Measurements from ENCODE around the gene KIR2DL3. TPM values are rescaled to one million over a fixed set of nuclear protein-coding genes. Genes with fewer than 3 reads are reported as not detected.
"Not testable (repeated sequence)": the region's sequence is repeated elsewhere in the genome, so short reads cannot be mapped to it uniquely, and the experiment has no call there.

The KIR2DL3 gene
- total RNA-seq, 1 donor from 2014 or later: not detected

DNA sequence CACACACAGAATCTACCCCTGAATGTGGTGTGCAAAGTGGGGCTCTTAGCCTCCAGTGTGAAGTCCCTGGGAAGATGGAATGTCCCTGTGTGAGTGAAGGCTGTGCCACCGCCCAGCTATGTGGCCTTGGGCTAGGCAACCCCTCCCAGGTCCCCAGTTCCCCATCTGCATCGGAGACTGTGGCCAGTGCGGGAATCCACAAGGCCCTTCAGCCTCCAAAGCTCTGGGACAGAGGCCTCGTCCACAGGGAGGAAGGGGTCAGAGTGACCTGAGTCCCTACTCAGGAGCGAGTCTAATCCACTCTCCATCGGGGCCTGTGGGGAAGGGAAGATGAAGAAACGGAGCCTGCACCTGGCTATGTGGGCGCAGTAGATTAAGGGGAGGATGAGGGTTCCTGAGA is 33.4 kb upstream of the KIR2DL3 start:
- H3K9me3 Mint-ChIP-seq (ENCODE audit: low read depth): peaks cover 60% of the 10 kb centered on the region
- peaks cover 12% of the 10 kb centered on the region for H3K36me3 Mint-ChIP-seq (ENCODE audit: insufficient read depth)
- H3K27me3 Mint-ChIP-seq: no peaks in the 10 kb centered on the region
- TF ChIP-seq, protein P1, sequence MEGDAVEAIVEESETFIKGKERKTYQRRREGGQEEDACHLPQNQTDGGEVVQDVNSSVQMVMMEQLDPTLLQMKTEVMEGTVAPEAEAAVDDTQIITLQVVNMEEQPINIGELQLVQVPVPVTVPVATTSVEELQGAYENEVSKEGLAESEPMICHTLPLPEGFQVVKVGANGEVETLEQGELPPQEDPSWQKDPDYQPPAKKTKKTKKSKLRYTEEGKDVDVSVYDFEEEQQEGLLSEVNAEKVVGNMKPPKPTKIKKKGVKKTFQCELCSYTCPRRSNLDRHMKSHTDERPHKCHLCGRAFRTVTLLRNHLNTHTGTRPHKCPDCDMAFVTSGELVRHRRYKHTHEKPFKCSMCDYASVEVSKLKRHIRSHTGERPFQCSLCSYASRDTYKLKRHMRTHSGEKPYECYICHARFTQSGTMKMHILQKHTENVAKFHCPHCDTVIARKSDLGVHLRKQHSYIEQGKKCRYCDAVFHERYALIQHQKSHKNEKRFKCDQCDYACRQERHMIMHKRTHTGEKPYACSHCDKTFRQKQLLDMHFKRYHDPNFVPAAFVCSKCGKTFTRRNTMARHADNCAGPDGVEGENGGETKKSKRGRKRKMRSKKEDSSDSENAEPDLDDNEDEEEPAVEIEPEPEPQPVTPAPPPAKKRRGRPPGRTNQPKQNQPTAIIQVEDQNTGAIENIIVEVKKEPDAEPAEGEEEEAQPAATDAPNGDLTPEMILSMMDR (IDR thresholded peaks at IDR 0.05; ENCODE audit: unreplicated experiment): no peak
- H3K4me3 Mint-ChIP-seq (ENCODE audit: low read depth): no peak overlapping the region
- no peak overlapping the region for H3K27ac Mint-ChIP-seq
- H3K4me1 Mint-ChIP-seq (ENCODE audit: low read depth): no peaks in the 10 kb centered on the region
- no peak for DNase-seq (ENCODE audit: low spot score, unreplicated experiment)

DNA sequence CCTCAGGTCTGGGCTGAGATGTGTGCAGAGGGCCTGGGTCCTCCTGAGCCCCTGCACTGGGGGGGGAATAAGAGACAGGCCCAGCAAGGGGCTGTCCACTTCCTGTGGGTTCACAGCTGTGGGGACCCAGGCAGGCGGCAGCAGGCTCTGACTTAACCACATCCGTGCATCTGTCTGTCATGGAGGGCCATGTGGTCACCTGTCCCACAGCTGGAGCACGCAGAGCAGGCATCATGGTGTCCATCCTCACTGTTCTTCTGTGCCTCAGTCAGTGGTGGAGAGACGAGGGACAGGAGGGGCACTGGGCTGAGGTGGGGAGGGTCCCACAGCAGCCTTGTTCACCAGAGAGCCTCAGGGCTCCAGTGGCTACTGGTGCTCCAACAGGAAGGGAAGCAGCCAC is 30.4 kb upstream of the KIR2DL3 start:
- TF ChIP-seq, protein P1 (IDR thresholded peaks at IDR 0.05; ENCODE audit: unreplicated experiment): no peak
- Mint-ChIP-seq H3K4me1 (ENCODE audit: low read depth) (no peaks in the 10 kb centered on the region), H3K9me3 (ENCODE audit: low read depth) (peaks cover 40% of the 10 kb centered on the region), H3K4me3 (ENCODE audit: low read depth) (no peak overlapping the region), H3K36me3 (ENCODE audit: insufficient read depth) (peaks cover 7% of the 10 kb centered on the region), H3K27me3 (no peaks in the 10 kb centered on the region), H3K27ac (no peak overlapping the region)
- no peak for DNase-seq (ENCODE audit: low spot score, unreplicated experiment)

DNA sequence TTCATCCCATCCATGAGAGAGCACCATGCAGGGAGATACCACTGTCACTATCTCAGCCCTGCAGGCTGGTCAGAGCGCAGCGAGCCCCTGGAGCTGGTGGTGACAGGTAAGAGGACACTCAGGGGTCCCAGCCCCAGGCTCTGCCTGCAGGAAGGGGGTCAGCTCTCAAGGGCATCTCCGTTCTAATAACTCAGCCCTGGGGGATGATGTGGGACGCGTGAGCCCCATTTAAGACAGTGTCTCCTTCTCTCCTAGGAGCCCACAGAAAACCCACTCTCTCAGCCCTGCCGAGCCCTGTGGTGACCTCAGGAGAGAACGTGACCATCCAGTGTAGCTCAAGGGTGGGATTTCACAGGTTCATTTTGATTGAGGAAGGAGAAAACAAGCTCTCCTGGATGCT is 29.5 kb upstream of the KIR2DL3 start:
- Mint-ChIP-seq H3K36me3 (ENCODE audit: insufficient read depth) (peaks cover 7% of the 10 kb centered on the region), H3K4me1 (ENCODE audit: low read depth) (no peaks in the 10 kb centered on the region), H3K27me3 (no peaks in the 10 kb centered on the region), H3K9me3 (ENCODE audit: low read depth) (peaks cover 36% of the 10 kb centered on the region), H3K4me3 (ENCODE audit: low read depth) (no peak overlapping the region), H3K27ac (no peak overlapping the region)
- DNase-seq (ENCODE audit: low spot score, unreplicated experiment): no peak
- TF ChIP-seq, protein P1 (IDR thresholded peaks at IDR 0.05; ENCODE audit: unreplicated experiment): no peak

DNA sequence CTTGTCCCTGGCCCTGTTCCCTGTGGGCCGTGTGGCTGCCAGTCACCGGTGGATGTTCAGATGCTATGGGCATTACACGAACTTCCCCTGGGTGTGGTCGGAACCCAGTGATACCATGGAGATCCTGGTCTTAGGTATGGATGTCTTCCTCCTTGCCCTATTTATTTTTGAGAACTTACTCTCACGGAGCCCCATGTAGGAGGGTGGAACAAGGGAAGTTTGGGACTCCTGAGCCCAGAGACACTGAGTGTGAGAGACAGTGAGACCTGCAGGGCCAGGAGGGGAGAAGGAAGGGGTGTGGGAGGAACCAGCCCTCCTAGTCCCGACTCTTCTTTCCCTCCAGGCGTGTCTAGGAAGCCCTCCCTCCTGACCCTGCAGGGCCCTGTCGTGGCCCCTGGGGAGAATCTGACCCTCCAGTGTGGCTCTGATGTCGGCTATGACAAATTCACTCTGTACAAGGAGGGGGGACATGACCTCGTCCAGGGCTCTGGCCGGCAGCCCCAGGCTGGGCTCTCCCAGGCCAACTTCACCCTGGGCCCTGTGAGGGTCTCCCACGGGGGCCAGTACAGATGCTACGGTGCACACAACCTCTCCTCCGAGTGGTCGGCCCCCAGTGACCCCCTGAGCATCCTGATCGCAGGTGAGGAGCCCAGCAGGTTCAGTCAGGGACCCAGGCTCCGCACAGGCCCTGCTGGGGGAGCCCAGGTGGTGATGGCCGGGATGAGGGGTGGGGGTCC is 28.9 kb upstream of the KIR2DL3 start:
- DNase-seq (ENCODE audit: low spot score, unreplicated experiment): no peak
- H3K36me3 Mint-ChIP-seq (ENCODE audit: insufficient read depth): peaks cover 4% of the 10 kb centered on the region
- peaks cover 33% of the 10 kb centered on the region for H3K9me3 Mint-ChIP-seq (ENCODE audit: low read depth)
- no peaks in the 10 kb centered on the region for H3K27me3 Mint-ChIP-seq
- H3K4me1 Mint-ChIP-seq (ENCODE audit: low read depth): no peaks in the 10 kb centered on the region
- H3K27ac Mint-ChIP-seq: no peak overlapping the region
- H3K4me3 Mint-ChIP-seq (ENCODE audit: low read depth): no peak overlapping the region
- TF ChIP-seq, protein P1 (IDR thresholded peaks at IDR 0.05; ENCODE audit: unreplicated experiment): no peak

DNA sequence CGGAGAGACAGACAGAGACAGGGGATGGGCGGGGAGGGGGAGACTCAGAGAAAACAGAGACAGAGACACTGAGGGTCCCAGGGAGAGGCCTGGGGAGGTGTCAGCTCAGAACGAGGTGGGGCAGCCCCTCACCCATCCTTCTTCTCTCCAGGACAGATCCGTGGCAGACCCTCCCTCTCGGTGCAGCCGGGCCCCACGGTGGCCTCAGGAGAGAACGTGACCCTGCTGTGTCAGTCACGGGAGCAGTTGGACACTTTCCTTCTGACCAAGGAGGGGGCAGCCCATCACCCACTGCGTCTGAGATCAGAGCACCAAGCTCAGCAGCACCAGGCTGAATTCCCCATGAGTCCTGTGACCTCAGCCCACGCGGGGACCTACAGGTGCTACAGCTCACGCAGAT is 28.4 kb upstream of the KIR2DL3 start:
- peaks cover 27% of the 10 kb centered on the region for H3K9me3 Mint-ChIP-seq (ENCODE audit: low read depth)
- not testable (repeated sequence) for H3K36me3 Mint-ChIP-seq (ENCODE audit: insufficient read depth); H3K4me3 Mint-ChIP-seq (ENCODE audit: low read depth); DNase-seq (ENCODE audit: low spot score, unreplicated experiment); H3K27me3 Mint-ChIP-seq; H3K4me1 Mint-ChIP-seq (ENCODE audit: low read depth); H3K27ac Mint-ChIP-seq

DNA sequence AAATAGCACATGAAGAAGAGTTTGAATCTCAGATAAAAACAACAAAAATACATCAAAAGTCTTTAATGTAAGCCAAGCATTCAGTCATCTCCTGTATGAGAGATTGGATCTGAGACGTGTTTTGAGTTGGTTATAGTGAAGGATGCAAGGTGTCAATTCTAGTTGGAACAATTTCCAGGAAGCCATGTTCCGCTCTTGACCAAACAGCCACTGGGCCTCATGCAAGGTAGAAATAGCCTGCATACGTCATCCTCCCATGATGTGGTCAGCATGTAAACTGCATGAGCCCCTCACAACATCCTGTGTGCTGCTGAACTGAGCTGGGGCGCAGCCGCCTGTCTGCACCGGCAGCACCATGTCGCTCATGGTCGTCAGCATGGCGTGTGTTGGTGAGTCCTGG is 14.2 kb upstream of the KIR2DL3 start, which contains the start of gene KIR3DL3:
TSS of gene KIR3DL3 (plus strand) at position 301 of the 400 bp plus-strand sequence. CDS start at position 356, 55 bp downstream.
- no peak for DNase-seq (ENCODE audit: low spot score, unreplicated experiment)
- no peaks in the 10 kb centered on the region for H3K27me3 Mint-ChIP-seq
- H3K36me3 Mint-ChIP-seq (ENCODE audit: insufficient read depth): peaks cover 11% of the 10 kb centered on the region
- TF ChIP-seq, protein P1 (IDR thresholded peaks at IDR 0.05; ENCODE audit: unreplicated experiment): no peak
- H3K27ac Mint-ChIP-seq: no peak within 1 kb of the TSS
- no peaks in the 10 kb centered on the region for H3K4me1 Mint-ChIP-seq (ENCODE audit: low read depth)
- peaks cover 73% of the 10 kb centered on the region for H3K9me3 Mint-ChIP-seq (ENCODE audit: low read depth)
- no peak within 1 kb of the TSS for H3K4me3 Mint-ChIP-seq (ENCODE audit: low read depth)
